Activated CD8-positive, alpha-beta memory T cell treated with anti-CD3 and anti-CD28 coated beads for 48 hours (primary cell): ENCODE measurements around the gene MAN1A2.
"Not testable (repeated sequence)": the region's sequence is repeated elsewhere in the genome, so short reads cannot be mapped to it uniquely, and the experiment has no call there.

Experiments
- DNase-seq, 3 experiments: peaks; one replicate each; pipeline ENCODE4 v3.0.0-alpha.2; 2020; ENCODE audit warnings: low read depth in 2 of 3, low spot score in 2 of 3

Gene MAN1A2

GRCh38 chr1:117555806-117556205, 188.6 kb downstream of the MAN1A2 start:
- DNase-seq: no peak

GRCh38 chr1:117556341-117556740, 189.1 kb downstream of the MAN1A2 start:
- no peak for DNase-seq

- no peak for DNase-seq
Observed at GRCh38 chr1:117556976-117557375, 189.7 kb downstream of the MAN1A2 start.

GRCh38 chr1:117558451-117558850, 191.2 kb downstream of the MAN1A2 start:
- not testable (repeated sequence) for DNase-seq

- DNase-seq: no peak
Observed at GRCh38 chr1:117559139-117559538, 191.9 kb downstream of the MAN1A2 start.

- no peak for DNase-seq
Observed at GRCh38 chr1:117559985-117560384, 192.7 kb downstream of the MAN1A2 start.

GRCh38 chr1:117561071-117561470, 193.8 kb downstream of the MAN1A2 start:
- no peak for DNase-seq

- no peak for DNase-seq
Observed at GRCh38 chr1:117561551-117561950, 194.3 kb downstream of the MAN1A2 start.

GRCh38 chr1:117562581-117563491, 195.6 kb downstream of the MAN1A2 start:
- DNase-seq: no peak

GRCh38 chr1:117563492-117563875, 196.2 kb downstream of the MAN1A2 start:
- DNase-seq: no peak

- no peak for DNase-seq
Observed at GRCh38 chr1:117564227-117565075, 197.2 kb downstream of the MAN1A2 start.

GRCh38 chr1:117565076-117565556, 197.9 kb downstream of the MAN1A2 start:
- no peak for DNase-seq

- no peak for DNase-seq
Observed at GRCh38 chr1:117565745-117566455, 198.7 kb downstream of the MAN1A2 start.

- DNase-seq: no peak
Observed at GRCh38 chr1:117566556-117566955, 199.3 kb downstream of the MAN1A2 start.

GRCh38 chr1:117567435-117567834, 200.2 kb downstream of the MAN1A2 start:
- no peak for DNase-seq

GRCh38 chr1:117567976-117568375, 200.7 kb downstream of the MAN1A2 start:
- DNase-seq: no peak

- no peak for DNase-seq
Observed at GRCh38 chr1:117568999-117569398, 201.8 kb downstream of the MAN1A2 start.

- DNase-seq: no peak
Observed at GRCh38 chr1:117569856-117570255, 202.6 kb downstream of the MAN1A2 start.

- DNase-seq: no peak
Observed at GRCh38 chr1:117570988-117571409, 203.8 kb downstream of the MAN1A2 start.

- DNase-seq: no peak
Observed at GRCh38 chr1:117571496-117571895, 204.2 kb downstream of the MAN1A2 start.

GRCh38 chr1:117572546-117572945, 205.3 kb downstream of the MAN1A2 start:
- no peak for DNase-seq
